Stimulated activated CD4-positive, alpha-beta T cell treated with anti-CD3 and anti-CD28 coated beads, Interleukin-1b, Interleukin-23, amount 100 ng/mL, for 24 hours (primary cell): ENCODE results near the gene UBE2I.

Experiments
- DNase-seq, 4 experiments: peaks; one replicate each; pipeline ENCODE4 v3.0.0-alpha.2; 2020; ENCODE audit warnings: low read depth in 4 of 4, low spot score in 1 of 4

Gene UBE2I

DNA sequence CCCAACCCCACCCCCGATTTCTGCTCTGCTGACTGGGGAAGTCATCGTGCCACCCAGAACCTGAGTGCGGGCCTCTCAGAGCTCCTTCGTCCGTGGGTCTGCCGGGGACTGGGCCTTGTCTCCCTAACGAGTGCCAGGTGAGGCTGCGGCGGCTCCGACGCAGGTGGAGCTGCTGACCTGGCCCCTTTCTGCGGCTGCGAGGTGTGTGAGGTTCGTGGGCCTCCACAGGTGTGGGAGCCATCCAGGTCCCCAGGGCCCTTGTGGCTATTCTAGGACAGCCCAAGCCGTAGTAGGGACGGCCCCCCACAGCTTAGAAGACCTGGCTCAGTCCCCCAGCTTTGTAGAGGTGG is 3.0 kb downstream of the UBE2I start:
- DNase-seq: no peak

DNA sequence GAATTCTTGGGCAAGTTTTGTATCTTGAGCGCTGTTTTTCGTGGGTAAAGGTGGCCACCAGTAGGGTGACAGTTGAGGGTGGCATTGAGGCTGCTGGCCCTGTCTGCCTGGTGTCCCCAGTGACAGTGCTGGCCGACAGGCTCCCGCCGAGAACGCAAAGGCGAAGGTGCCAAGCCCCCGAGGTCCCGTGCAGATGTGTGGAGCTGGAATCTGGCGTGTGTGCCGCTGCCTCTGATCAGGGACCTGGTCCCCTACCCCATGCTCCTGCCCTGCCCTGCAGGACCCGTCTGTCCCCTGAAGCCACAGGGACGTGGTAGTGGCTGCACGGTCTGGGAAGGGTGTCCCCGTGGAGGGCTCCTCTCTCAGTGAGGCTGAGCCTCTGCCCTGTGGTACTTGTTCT is 3.5 kb downstream of the UBE2I start:
- no peak for DNase-seq

DNA sequence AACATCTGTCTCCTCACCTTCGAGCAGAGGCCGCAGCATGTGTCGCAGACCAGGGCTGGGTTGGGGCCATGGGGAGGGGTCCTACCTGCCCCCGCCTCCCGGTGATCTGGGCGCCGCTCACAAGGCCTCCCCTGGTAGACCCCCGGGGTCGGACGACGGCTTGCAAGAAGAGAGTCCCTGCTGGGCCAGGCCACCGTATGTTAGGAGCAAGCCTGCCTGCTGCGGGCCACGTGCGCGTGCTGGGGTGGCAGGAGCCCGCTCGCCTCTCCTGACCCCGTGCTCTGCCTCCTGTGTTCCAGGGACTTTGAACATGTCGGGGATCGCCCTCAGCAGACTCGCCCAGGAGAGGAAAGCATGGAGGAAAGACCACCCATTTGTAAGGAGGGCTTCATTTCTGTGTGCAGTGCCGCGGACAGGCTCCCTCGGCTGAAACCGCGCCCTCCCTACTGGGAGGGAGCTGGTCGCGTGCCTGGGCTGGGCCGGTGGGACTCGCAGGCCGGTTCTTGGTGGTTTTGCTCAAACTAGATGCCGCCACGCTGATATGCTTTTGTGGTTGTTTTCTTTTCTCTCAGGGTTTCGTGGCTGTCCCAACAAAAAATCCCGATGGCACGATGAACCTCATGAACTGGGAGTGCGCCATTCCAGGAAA is 4.4 kb downstream of the UBE2I start:
- DNase-seq: no peak

DNA sequence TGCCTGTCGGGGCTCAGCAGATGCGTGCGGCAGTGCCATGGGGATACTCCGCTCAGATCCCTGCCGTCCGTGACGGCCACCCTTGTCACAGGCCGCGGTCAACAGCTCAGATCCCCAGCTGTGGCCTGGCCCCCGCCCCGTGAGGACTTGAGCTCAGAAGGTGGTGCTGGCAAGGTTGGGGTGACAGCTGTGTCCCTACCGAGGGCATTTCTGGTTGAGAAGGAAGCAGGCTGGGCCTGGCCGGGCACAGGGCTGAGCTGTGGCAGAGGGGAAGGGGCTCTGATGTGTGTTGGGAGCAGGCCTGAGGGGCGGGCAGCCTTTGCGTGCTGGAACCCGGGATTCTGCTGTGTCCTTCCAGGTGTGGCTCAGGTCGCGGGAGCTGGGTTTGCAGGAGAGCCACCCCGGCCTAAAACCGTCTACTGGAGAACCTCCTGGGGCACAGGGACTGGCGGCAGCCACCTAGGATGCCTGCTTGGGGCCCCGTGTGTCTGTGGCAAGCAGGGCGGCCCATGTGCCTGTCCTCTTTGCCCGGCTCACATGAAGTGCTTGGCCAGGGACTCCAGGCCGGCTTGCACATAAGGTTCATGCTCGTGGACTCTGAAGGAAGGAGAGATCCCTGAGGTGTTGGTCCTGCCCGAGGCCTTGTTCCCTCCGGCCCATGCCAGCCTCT is 5.1 kb downstream of the UBE2I start:
- no peak for DNase-seq

DNA sequence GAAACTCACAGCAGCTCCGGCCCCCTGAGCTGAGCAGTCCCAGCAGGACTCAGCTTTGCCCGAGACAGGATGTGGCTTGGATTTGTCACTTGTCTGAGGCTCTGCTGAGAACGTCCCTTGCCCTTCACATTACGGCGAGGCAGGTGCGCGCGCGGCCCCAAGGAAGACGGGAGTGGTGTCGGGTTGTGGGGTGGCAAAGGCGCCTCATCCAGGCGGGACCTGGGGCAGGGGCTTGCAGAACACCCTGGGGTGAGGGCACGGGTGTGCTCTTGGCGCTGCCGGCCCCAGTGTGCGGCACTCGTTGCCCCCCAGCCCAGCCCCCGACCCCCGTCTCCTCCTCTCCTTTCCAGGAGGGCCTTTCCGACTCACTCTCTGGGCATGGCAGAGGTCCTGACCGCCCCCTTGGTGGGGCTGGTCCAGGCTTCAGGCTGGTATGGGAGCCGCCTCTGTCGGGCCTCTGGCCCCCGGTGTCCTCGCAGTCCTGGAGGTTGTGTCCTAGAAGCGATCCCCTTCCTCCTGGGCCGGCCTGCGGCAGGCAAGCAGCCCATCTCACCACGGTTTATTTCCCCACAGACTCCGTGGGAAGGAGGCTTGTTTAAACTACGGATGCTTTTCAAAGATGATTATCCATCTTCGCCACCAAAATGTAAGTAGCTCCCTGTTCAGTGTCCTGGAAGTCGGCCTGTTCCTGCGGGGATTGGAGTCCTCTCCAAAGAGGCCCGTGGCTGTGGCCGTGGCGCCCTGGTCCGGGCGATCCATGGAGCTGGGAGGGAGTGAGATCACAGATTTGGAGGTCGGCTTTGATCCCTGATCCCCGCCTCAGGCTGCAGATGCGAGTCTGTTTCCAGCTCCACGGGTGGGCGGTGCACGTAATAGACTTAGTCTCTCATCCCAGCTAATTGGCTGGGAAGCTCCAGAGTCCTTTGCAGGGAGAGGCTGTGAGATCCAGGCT is 5.9 kb downstream of the UBE2I start:
- DNase-seq: no peak

DNA sequence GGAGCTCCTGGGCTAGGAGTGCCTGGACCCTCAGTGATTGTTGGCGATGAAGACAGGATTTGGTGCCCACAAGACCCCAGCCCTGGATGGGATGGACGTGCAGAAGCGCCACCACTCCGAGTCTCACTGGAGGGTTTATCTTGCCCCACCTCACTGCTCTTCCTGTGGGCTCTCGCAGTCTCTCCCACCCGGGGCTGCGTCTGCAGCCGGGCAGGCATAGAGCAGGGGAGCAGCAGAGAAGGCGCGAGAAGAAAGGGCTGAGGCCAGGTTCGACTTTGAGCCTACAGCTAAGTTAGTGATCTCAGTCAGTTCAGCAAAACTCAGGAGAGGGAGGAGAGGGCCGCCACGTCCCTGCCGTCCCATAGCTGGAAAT is 6.6 kb downstream of the UBE2I start:
- no peak for DNase-seq

DNA sequence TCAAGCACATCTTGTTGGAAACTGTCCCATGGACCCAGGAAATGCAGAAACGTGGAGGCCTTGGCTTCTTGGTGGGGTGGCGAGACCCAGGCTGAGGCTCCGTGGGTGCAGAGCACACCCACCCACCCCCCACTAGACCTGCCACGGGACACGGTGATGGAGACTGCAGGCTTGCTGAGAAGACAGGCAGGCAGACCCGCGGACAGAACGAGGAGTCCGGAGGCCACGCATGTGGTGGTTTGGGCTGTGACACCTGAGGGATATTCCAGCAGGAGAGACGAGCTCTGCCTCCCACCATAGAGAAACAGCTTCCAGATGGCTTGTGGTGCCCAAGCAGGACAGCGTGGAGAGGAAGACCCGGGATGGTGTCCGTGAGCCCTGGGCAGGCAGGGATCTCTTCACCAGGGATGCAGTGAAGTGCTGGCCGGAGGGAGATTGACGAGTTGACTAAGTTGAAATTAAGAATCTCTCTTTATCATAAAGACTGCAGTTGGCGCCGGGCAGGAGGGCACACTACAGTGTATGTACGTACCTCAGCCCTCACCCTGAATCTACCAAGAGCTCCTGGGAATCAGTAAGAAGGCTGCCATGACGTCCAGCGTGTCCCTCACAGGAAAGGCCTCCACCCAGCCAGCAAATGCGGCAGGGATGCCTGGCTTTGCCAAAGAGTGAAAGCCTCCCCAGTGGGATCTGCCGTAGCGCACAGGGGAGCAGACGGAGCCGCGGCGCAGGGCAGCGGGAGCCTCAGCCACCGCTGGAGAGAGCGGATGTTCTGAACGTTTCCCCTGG is 8.2 kb downstream of the UBE2I start:
- DNase-seq: no peak

DNA sequence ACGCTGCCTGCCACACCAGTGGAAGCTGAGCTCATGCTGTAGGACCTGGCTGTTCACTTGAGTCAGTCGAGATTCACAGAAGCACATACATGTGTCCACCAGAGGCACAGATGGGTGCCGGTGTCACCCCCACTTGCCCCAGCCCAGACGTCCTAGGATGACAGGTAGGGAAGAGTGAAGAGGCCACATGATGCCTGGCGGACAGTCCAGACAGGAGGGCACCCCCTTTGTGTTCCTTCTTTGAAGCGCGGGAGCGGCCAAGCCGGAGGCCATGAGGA is 8.8 kb downstream of the UBE2I start:
- DNase-seq: no peak

DNA sequence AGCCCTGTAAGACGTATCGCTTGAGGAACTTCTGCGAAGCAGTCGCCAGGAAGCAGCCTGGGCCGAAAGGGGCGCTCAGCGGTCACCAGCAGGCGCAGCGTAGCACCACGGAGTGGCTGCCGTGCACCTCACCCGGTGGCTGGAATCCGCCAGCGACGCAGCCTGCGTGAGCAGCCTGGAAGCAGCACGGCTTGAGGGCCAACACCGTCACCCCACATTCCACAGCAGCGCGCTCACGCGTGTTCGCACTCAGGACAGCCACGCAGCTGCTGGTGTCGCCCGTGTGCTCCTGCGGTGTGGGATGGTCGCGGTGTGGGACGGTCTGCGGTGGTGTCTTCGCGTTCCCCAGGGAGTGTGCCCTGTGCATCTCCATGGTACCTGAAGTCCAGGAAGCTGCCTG is 9.6 kb downstream of the UBE2I start:
- DNase-seq: no peak

DNA sequence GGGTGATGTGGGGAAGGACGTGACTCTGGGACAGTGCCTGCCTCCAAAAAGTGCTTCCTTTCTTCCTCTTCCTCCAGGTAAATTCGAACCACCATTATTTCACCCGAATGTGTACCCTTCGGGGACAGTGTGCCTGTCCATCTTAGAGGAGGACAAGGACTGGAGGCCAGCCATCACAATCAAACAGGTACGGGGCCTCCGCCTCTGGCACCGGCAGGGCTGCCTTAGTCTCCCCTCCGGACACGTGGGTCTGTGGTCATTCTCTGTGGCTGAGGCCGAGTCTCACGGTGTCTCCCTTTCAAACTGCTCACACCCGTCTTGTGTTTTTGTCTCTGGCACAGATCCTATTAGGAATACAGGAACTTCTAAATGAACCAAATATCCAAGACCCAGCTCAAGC is 10.7 kb downstream of the UBE2I start:
- DNase-seq: no peak

DNA sequence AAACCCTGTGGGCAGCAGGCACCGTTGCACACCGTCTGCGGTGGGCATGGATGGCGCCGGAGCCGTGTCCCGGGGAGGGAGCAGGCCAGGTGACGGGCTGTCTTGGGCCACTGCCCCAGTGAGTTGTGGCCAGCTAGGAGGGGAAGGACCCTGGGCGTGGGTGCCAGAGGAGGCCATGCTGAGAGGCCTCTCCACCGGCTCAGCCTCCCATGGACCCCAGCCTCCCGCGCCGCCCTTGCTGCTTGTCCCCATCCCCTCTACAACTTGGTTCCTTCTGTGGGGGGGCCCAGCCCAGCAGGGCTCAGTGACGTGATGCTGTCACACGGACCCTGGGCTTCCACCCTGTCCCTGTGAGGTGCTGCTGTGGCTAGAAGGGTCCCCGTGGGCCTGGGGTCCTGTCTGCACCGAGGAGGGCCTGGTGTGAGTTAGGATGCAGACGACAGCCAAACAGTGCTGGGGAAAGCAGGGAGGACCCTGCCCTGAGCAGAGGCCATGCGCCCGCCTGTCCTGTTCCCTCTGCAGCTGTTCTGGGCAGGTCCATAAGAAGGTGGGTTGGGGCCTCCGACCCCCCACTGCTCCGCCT is 11.3 kb downstream of the UBE2I start:
- DNase-seq: no peak

DNA sequence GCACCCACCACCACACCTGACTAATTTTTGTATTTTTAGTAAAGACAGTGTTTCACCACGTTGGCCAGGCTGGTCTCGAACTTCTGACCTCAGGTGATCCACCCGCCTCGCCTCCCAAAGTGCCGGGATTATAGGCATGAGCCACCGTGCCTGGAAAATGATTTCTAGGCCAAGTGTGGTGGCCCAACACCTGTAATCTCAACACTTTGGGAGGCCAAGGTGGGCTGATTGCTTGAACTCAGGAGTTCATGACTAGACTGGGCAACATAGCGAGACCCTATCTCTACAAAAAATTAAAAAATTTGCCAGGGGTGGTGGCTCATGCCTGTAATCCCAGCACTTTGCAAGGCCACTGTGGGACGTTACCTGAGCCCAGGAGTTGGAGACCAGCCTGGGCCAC is 13.0 kb downstream of the UBE2I start:
- DNase-seq: no peak

DNA sequence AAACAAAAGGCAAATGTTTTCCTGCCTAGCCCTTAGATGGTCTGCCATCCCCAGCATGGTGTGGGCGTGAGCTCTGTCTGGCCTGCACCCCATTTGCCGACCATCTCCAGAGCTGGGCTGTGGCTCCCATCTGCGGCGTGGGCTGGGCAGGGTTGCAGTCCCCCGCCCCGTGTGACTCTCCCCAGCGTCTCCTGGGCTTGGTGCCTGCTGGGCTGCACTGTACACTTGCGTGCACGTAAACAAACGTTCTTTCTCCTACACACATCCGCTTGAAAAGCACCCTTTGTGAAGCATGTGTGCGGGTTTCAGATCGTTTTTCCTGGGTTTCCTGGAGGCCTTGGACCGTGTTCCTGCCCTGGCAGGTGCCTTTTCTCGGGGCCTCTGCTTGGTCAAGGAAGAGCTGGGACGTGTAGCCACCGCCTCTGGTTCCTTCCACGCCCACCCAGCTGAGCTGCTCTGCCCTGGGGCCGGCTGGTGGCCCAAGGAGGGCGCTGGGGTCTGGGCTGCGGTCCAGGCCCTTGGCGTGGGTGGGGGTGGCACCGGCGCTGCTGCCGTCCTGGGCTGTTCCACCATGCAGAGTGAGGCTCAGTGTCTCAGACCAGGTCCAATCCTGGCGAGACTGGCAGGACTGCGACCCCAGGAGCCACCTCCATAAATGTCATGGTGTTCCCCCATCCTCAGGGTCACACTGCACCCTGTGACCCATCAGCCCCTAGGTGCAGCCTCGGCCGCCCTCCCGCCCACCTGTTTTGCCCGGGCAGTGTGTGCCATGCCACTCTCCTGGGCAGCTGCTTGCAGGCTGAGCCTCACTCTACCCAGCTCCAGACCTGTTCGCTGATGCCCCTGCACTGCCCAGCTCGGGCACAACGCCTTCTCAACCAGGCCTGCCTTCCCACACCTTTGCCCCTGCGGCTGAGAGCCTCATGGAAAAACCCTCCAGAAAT is 14.1 kb downstream of the UBE2I start:
- no peak for DNase-seq

DNA sequence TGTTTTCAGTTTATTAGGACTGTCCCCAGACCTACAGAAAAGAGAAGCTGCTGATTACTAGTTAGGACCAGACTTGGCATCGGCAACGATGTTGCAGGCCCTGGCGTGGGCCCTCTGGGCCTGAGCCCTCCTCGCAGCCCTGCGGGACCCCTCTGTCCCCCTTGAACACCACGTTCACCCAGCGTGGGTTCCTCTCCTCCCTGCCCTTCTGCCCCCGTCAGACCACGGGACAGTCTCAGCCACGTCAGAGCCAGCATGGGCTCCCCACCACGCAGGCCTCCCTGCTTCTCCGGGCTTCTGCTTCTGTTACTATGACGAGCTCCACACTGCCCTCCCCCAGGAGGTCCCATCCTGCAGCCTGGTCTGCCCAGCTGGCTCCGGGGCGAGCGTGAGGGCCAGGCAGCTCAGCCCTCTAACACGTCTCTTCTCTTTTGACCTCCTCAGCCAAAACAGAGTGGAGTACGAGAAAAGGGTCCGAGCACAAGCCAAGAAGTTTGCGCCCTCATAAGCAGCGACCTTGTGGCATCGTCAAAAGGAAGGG is 14.9 kb downstream of the UBE2I start:
- DNase-seq: no peak

DNA sequence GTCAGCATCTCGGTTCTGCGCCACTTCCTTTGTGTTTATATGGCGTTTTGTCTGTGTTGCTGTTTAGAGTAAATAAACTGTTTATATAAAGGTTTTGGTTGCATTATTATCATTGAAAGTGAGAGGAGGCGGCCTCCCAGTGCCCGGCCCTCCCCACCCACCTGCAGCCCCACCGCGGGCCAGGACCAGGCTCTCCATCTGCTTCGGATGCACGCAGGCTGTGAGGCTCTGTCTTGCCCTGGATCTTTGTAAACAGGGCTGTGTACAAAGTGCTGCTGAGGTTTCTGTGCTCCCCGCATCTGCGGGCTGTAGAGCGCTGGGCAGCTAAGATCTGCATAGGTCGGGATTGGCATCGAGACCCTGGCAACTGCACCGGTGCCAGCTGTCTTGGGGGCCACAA is 15.8 kb downstream of the UBE2I start:
- DNase-seq: no peak

DNA sequence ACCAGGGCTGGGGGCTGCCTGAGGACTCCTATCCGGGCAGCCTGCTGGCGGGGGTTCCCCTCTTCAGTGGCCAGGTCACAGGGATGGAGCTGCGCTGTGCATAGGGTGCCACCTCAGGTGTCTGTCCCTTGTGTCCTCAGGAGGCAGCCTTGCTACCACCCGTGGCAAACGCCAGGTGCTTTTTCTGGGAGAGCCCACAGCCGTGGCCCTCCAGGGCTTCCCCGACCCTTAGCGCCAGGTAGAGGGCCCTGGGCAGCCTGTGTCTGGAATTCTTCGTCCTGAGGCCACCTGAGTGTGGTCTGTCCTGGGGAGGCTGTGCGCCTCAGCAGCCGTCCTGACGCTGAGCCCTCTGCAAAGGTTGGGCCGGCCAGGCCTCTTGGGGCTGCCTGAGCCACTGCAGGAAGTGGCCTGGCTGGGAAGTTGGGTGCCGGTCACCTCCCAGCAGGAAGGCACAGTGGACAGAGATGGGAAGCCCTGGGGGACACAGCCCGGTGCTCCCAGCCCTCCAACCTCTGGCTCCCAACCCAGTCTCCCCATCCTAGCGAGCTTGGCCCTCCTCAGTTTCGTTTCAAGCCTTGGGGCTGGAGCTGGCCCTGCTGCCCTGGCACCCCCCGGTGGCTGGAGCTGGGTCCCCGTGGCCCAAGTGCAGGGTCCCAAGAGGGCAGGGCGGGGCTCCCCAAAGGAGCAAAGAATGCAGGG is 16.4 kb downstream of the UBE2I start:
- no peak for DNase-seq

DNA sequence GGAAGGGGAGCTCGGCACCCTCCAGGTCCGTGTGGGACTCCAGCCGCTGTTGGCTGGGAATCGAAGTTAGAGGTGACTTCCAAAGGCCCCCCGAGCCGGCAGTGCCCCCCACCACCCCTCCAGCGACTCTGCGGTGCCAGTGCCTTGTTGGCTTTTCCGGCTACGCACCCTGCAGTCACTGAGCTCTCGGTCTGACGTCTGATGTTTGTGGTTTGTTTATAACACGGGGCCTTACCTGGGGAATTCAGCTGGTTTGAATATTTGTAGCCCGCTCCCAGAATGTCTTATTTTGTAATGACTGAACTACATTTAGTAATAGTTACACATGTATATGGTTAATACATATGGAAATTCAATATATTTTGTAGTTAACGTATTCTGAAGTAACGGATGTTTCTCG is 17.0 kb downstream of the UBE2I start:
- DNase-seq: no peak

DNA sequence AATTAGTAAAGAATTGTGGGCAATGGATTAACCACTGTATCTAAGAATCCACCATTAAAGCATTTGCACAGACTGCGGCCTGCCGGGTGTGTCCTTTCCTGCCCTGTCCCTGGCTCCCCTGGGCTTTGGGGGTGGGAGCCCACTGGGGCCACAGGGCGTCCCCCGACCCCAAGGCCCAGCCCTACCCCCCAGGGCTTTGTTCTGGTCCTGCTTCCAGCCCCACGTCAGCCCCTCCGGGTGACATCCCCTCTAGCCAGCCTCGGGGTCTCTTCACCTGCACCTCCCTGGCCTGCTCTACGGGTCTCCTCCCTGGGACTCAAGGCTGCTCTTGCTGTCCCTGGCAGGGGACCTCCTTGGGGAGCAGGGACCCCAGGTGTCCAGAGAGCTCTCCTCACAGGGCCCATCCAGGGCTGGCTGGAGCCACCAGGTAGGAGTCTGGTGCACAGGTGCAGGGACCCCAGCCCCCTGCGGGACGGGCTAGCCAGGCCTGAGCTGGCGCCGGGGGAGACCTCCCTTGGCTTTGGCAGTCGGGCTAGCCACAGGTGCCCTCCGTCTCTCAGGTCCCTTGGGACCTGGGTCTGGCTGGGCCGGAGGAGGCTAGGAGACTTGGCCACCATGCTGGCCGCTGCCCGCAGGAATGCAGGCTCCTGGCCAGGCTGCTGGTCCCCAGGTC is 17.6 kb downstream of the UBE2I start:
- no peak for DNase-seq

DNA sequence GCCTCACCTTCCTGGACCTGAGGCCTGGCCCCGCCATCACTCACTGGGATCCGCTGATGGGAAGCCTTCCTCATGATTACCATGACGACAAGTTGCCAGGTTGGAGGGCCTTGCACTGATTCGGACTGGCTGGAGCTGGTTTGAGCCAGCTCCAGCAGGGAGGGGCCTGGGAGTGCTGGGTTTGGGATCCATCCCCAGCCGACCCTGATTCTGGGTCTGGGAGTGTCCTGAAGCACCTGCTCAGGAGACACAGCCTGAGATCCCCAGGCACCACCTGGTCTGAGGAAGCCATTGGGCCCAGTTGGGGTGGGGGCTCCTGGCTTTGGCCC is 18.1 kb downstream of the UBE2I start:
- DNase-seq: no peak
